Small intestine (tissue), 7 donors: ENCODE measurements around the gene PRC1. TPM values are rescaled to one million over a fixed set of nuclear protein-coding genes. Genes with fewer than 3 reads are reported as not detected.
"Not testable (repeated sequence)": the region's sequence is repeated elsewhere in the genome, so short reads cannot be mapped to it uniquely, and the experiment has no call there.

Experiments
- DNase-seq, 2 donors: peaks; one replicate each; pipeline versions ENCODE4 v3.0.0 to v3.0.0-alpha.2; 2013
- FAIRE-seq: peaks from 2 replicates; lab custom pipeline; 2012; peaks lifted over from hg19 to GRCh38; lab: Jason Lieb, UNC
- H3K27ac ChIP-seq, 3 donors: one replicate each; pipeline ENCODE4 v1.5.1; 2013; ENCODE audit warnings: low read length in 2 of 3, mild to moderate bottlenecking in 2 of 3, control low read depth in 1 of 3, inconsistent platforms in 1 of 3, low read depth in 1 of 3, moderate library complexity in 1 of 3
- H3K27me3 ChIP-seq, 3 donors: one replicate each; pipeline ENCODE4 v1.6.1; 2013; ENCODE audit warnings: low read length in 3 of 3, inconsistent platforms in 1 of 3; ENCODE audit not compliant: control insufficient read depth in 3 of 3, insufficient read depth in 3 of 3
- H3K36me3 ChIP-seq, 3 donors: one replicate each; pipeline ENCODE4 v1.6.1; 2013; ENCODE audit warnings: low read length in 3 of 3, inconsistent platforms in 1 of 3, low read depth in 1 of 3, mild to moderate bottlenecking in 1 of 3, moderate library complexity in 1 of 3; ENCODE audit not compliant: control insufficient read depth in 3 of 3, insufficient read depth in 2 of 3
- H3K4me1 ChIP-seq, 3 donors: one replicate each; pipeline ENCODE4 v1.6.1; 2013; ENCODE audit warnings: low read length in 2 of 3, inconsistent platforms in 1 of 3, low read depth in 1 of 3, mild to moderate bottlenecking in 1 of 3, moderate library complexity in 1 of 3; ENCODE audit not compliant: control insufficient read depth in 3 of 3, insufficient read depth in 2 of 3
- H3K4me3 ChIP-seq, 3 donors: one replicate each; pipeline ENCODE4 v1.5.1; 2013; ENCODE audit warnings: low read length in 3 of 3, control low read depth in 1 of 3, inconsistent platforms in 1 of 3, low read depth in 1 of 3, mild to moderate bottlenecking in 1 of 3, moderate library complexity in 1 of 3
- H3K9me3 ChIP-seq, 2 donors: one replicate each; pipeline ENCODE4 v1.6.1; 2013; ENCODE audit warnings: low read depth in 1 of 2, low read length in 1 of 2; ENCODE audit not compliant: control insufficient read depth in 2 of 2, insufficient read depth in 1 of 2
- WGBS, 3 donors: extraction: QIAGEN DNeasy Blood & Tissue Kit; methylation state at CpG; one replicate each; pipeline ENCODE4 v1.1.7; 2013; 5-methylcytosine and 5-hydroxymethylcytosine counted together
- polyA plus RNA-seq, 4 donors: library from polyadenylated mRNA; stranded (reverse) in 3 of 4; unstranded in 1 of 4; fragments of 200-250 nt in 3 of 4; fragments of 120-200 nt in 1 of 4; gene quantifications; one replicate each; pipeline versions ENCODE4 v1.2.1 to v1.2.3, GENCODE V29; 2013
- donor health status: healthy with polysubstance abuse.
- donor health status: control.
- donor health status: control.
- donor health status: Bipolar disorder and iron deficiency.
- donor health status: healthy.

The PRC1 gene
- polyA plus RNA-seq, 4 donors, result 5.4 to 55.4 (median 22.1) TPM

DNA sequence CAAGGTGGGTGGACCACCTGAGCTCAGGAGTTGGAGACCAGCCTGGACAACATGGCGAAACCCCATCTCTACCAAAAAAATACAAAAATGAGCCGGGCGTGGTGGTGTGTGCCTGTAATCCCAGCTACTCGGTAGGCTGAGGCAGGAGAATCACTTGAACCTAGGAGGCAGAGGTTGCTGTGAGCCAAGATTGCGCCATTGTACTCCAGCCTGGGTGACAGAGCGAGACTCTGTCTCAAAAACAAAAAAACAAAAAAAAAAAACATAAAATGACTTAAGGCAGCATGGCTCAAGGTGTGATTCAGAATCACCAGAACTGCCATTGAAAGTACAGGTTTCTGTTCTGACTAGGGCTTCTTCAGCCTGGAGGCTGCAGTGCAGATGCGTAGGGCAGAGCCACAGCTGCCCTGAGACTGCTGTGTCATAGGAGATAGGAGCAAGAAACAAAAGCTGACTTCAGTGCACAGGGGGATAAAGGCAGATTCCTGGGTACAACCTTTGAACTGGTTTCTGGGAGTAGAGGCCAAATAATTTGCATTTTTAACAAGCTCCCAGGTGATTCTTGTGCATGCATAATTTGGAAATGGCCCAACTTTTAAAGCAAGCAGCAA is 71.5 kb downstream of the PRC1 start:
- not testable (repeated sequence) for H3K4me3 ChIP-seq, H3K27ac ChIP-seq, H3K4me1 ChIP-seq, H3K27me3 ChIP-seq, H3K9me3 ChIP-seq, DNase-seq, FAIRE-seq
- H3K36me3 ChIP-seq, result peaks cover 6 to 34% (median 15%) of the 10 kb centered on the region in 3 donors
- WGBS, 3 donors, result 81 to 86% (median 83%) methylated on average over 7 of the region's 7 CpGs

DNA sequence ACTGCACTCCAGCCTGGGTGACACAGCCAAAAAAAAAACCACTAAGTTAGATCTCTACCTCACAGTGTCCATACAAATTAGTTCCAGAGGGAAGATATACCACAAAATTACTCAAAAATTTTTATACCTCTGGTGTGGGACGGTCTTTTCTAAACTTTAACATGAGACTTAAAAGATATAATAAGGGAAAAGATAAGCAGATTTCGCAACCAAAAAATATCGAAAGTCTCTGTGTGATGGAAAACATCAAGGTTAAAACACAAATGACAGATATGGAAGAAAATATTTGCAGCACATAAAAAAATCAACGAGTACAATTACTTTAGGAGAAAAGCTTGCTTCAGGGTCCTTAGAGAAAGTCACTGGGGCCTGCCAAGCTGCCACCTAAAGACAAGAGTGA is 72.4 kb downstream of the PRC1 start:
- H3K27me3 ChIP-seq, result no peaks in the 10 kb centered on the region
- H3K4me3 ChIP-seq, result no peak overlapping the region
- H3K4me1 ChIP-seq, result no peaks in the 10 kb centered on the region
- DNase-seq (no peak), FAIRE-seq (no peak)
- 78 to 91% (median 84%) methylated on average over 4 of the region's 4 CpGs for WGBS, 3 donors
- no peak overlapping the region for H3K27ac ChIP-seq
- no peaks in the 10 kb centered on the region for H3K9me3 ChIP-seq
- H3K36me3 ChIP-seq, result peaks cover 6 to 43% (median 17%) of the 10 kb centered on the region in 3 donors

DNA sequence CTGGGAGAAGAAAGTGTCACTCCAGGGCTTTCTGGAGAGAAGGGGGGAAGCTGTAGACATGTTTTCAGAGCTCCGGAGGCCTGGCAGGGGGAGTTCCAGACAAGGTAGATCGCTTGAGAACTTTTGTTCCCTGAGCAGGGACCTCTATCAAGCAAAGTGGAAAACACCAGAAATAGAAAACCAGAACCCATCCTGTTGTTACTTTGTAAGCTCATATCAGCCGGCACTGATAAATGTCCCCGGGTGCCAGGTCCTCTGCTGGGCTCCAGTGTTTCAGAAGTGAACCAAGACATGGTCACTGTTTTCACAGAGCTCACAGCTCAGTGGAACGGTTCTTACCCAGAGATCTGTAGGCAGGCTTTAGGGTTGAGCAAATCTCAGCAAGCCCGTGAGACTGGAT is 75.5 kb downstream of the PRC1 start:
- H3K36me3 ChIP-seq, result peaks cover 6 to 73% (median 22%) of the 10 kb centered on the region in 3 donors
- FAIRE-seq (no peak), DNase-seq (no peak)
- 85 to 96% (median 94%) methylated on average over 6 of the region's 6 CpGs for WGBS, 3 donors
- no peak overlapping the region for H3K4me3 ChIP-seq
- no peaks in the 10 kb centered on the region for H3K9me3 ChIP-seq
- H3K27ac ChIP-seq, result no peak overlapping the region
- H3K27me3 ChIP-seq, result no peaks in the 10 kb centered on the region
- no peaks in the 10 kb centered on the region for H3K4me1 ChIP-seq

DNA sequence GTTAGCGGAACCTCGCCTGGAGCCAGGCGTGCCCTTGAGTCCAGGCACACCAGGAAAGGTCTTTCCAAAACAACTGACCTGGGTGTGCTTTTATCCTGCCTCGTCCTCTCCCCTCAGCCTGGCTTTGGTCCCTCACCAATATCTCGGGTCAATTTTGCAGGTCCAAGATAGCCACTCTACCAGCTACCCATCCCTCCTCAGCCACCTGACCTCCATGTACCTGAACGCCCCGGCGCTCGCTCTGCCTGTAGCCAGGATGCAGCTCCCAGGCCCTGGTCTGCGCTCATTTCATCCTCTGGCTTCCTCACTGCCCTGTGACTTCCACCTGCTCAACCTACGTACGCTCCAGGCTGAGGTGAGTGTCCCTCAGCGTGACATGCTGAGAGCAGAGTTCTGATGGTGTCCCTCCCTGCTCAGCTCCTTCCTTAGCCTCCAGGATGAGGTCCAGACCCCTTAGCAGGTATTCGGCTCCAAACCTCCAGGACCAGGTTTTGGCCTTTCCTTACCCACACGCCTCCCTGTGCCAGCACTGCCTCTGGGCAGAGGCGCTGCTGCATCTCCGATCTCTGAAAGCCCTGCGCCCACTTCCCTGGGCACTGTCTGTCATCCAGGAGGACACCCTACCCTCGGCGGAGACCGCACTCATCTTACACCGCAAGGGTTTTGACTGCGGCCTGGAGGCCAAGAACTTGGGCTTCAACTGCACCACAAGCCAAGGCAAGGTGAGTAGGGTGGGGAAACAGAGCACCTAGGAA is 76.1 kb downstream of the PRC1 start:
- DNase-seq, result no peak
- Histone ChIP-seq H3K9me3 (no peaks in the 10 kb centered on the region), H3K36me3 (peaks cover 7 to 79% (median 22%) of the 10 kb centered on the region in 3 donors), H3K4me3 (no peak overlapping the region), H3K27ac (no peak overlapping the region), H3K27me3 (no peaks in the 10 kb centered on the region), H3K4me1 (no peaks in the 10 kb centered on the region)
- FAIRE-seq, result no peak
- 93 to 97% (median 97%) methylated on average over 23 of the region's 23 CpGs for WGBS, 3 donors

DNA sequence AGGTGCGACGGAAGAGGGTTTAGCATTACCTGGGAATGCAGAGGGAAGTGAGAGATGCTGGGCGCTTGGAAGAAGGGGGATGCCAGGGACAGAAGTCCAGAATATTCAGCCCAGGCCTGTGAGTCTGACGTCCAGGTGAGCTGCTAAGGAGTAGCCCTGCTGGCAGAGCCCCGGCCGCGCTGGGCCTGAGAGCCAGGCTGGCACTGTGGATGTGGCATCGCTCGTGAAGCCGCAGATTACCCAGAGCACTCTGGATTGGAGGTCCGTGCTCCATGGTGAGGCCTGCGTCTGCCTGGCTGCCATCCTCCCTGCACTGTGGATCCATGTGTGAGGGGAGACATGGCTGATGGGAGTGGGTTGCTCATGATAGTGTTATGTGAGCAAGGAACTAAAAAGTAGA is 76.8 kb downstream of the PRC1 start:
- H3K36me3 ChIP-seq, result peaks cover 13 to 86% (median 27%) of the 10 kb centered on the region in 3 donors
- no peaks in the 10 kb centered on the region for H3K27me3 ChIP-seq
- FAIRE-seq (no peak), DNase-seq (no peak)
- no peaks in the 10 kb centered on the region for H3K9me3 ChIP-seq
- 95 to 97% (median 97%) methylated on average over 12 of the region's 12 CpGs for WGBS, 3 donors
- no peak overlapping the region for H3K4me3 ChIP-seq
- H3K27ac ChIP-seq, result no peak overlapping the region
- H3K4me1 ChIP-seq, result no peaks in the 10 kb centered on the region

DNA sequence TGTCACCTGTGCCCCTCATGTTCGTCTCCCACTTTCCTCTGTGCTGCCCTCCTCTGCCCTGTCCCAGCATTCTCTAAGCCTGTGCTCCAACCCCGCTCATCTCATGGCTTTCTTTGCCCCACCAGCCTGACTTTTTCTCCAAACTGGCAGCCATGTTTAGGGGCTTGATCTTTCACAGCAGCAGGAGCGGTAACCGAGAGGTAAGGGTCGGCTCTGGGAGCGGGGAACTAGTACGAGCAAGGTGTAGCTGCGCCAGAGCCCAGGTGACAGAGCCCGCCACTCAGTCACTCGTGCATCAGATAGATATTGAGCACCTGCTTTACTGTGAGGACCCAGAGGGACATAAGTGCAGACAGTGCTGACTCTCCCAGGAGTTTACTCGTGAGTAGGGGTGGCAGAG is 77.9 kb downstream of the PRC1 start:
- H3K9me3 ChIP-seq, result no peaks in the 10 kb centered on the region
- FAIRE-seq, result no peak
- 88 to 90% (median 90%) methylated on average over 11 of the region's 11 CpGs for WGBS, 3 donors
- peaks cover 13 to 94% (median 32%) of the 10 kb centered on the region in 3 donors for H3K36me3 ChIP-seq
- H3K27ac ChIP-seq, result no peak overlapping the region
- no peaks in the 10 kb centered on the region for H3K27me3 ChIP-seq
- no peak overlapping the region for H3K4me3 ChIP-seq
- H3K4me1 ChIP-seq, result no peaks in the 10 kb centered on the region
- DNase-seq, result no peak

Other genes starting within 250 kb of the PRC1 start
- gene FURIN, start 125.9 kb downstream of the PRC1 start, polyA plus RNA-seq, result 100 to 1,000 TPM in 1 of 4 donors, 10 to 100 TPM in 3; 22.8 to 112 (median 38.5) TPM
- gene FES, start 110.0 kb downstream of the PRC1 start, polyA plus RNA-seq, result 10 to 100 TPM in 2 of 4 donors, 1 to 10 TPM in 1, under 1 TPM in 1; 0.89 to 18.4 (median 10.9) TPM
- 10 to 100 TPM; 15.1 to 35.1 (median 22.7) TPM for gene MAN2A2, start 91.2 kb downstream of the PRC1 start, polyA plus RNA-seq
- gene HDDC3, start 62.0 kb downstream of the PRC1 start, polyA plus RNA-seq, result 10 to 100 TPM; 21.1 to 33.0 (median 27.2) TPM
- gene UNC45A, start 59.2 kb downstream of the PRC1 start, polyA plus RNA-seq, result 10 to 100 TPM; 37.7 to 65.1 (median 48.8) TPM
- gene RCCD1, start 39.7 kb downstream of the PRC1 start, polyA plus RNA-seq, result 10 to 100 TPM in 2 of 4 donors, 1 to 10 TPM in 2; 4.9 to 20.9 (median 9.7) TPM
- gene VPS33B, start 28.1 kb upstream of the PRC1 start, polyA plus RNA-seq, result 10 to 100 TPM; 10.7 to 18.6 (median 16.5) TPM
- gene SV2B, start 105.7 kb upstream of the PRC1 start, polyA plus RNA-seq, result 1 to 10 TPM in 1 of 4 donors, under 1 TPM in 1, not detected in 2; 0.25 to 2.0 TPM